ENCODE measurements around the gene METTL22.

The METTL22 gene

DNA sequence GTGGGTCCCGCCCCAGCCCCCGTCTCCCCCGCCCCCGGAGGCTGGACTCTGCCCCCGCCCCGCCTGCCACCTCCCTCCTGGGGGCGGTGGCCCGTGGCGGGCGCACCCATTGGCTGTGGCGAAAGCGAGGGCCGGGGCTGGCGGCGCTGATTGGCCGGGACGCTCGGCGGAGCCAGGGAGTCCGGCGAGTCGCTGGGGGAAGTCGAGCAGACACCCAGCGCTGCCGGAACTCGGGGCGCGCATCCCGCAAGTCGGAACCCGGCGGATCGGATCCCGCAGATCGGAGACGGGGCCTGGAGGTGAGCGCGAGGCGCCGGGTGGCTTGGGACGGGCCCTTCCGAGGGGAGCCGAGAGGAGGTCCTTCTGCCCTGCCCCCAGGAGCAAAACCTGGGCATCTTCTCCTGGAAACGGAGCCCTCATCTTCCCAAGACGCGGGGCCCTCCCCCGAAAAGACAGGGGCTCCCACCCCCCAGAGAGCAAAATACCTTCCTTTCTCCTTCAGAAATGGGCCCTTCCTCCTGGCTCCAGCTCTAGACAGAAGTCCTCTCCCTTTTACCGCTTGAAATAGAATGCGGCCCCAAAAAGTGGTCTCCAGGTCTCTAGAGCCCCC is 53.0 kb downstream of the METTL22 start, which contains the start of gene ABAT:
Gene ABAT, plus strand, starts transcription at position 205 of the 610 bp plus-strand sequence. CDS start 61,123 bp downstream, outside the sequence.
- H2AFZ ChIP-seq (ENCODE audit: low read length), result peak within 1 kb of the TSS; percentile 97
- peak within 1 kb of the TSS; percentile 88 for H3K9ac ChIP-seq (ENCODE audit: low read depth, low read length, poor library complexity)
- DNase-seq (ENCODE audit: low spot score), result peak; percentile 81
- H3K27me3 ChIP-seq (ENCODE audit: control insufficient read depth in 3 of 3, insufficient read depth in 3 of 3, low read depth in 1 of 3, low read length in 3 of 3), result peaks cover 0 to 18% (median 0%) of the 10 kb centered on the region in 3 experiments
- H3K27ac ChIP-seq (replicated peaks; ENCODE audit: low read length), result no peak within 1 kb of the TSS
- H3K23ac ChIP-seq (ENCODE audit: low read depth, low read length, poor library complexity), result no peak within 1 kb of the TSS
- no peak within 1 kb of the TSS for H3K14ac ChIP-seq (ENCODE audit: low read length)
- no peak within 1 kb of the TSS for H3K4ac ChIP-seq (ENCODE audit: low read length)
- no peaks in the 10 kb centered on the region for H3K79me1 ChIP-seq (ENCODE audit: low read depth, low read length)
- H2BK120ac ChIP-seq (ENCODE audit: low read depth, low read length), result no peak within 1 kb of the TSS
- peak within 1 kb of the TSS; percentile 95 for H3K18ac ChIP-seq (ENCODE audit: low read length)
- H4K8ac ChIP-seq (ENCODE audit: low read depth, low read length), result no peak within 1 kb of the TSS
- H3K4me3 ChIP-seq (ENCODE audit: low read length in 2 of 2), result peak within 1 kb of the TSS; percentile 83 to 85
- peak within 1 kb of the TSS; percentile 72 for H2BK15ac ChIP-seq (ENCODE audit: low read length)
- H3K4me1 ChIP-seq (ENCODE audit: control insufficient read depth in 2 of 2, insufficient read depth in 1 of 2, low read depth in 1 of 2, low read length in 2 of 2), result peaks cover 1 to 20% of the 10 kb centered on the region in 2 donors
- H3K4me2 ChIP-seq (ENCODE audit: insufficient read depth, low read length, poor library complexity, severe bottlenecking), result peak within 1 kb of the TSS; percentile 97
- WGBS, 2 donors (ENCODE audit: extremely low coverage in 2 of 2, insufficient read length in 2 of 2, insufficient replicate concordance in 1 of 2), result no CpG with 5 or more reads among the region's 49 CpGs
- H2BK5ac ChIP-seq (ENCODE audit: low read length), result peak within 1 kb of the TSS; percentile 11
- no peak within 1 kb of the TSS for H4K91ac ChIP-seq (ENCODE audit: low read depth, low read length, poor library complexity)
- H3K9me3 ChIP-seq (replicated peaks in 1 of 2; ENCODE audit: control insufficient read depth in 2 of 2, insufficient read depth in 1 of 2, low read depth in 1 of 2, low read length in 2 of 2), result peaks cover 0 to 7% of the 10 kb centered on the region in 2 donors
- no peak within 1 kb of the TSS for H2BK12ac ChIP-seq (ENCODE audit: low read length)
- no peak within 1 kb of the TSS for H2AK5ac ChIP-seq (ENCODE audit: low read depth, low read length)
- H3K36me3 ChIP-seq (replicated peaks in 1 of 2; ENCODE audit: control insufficient read depth in 2 of 2, insufficient read depth in 2 of 2, low read length in 2 of 2), result no peaks in the 10 kb centered on the region

DNA sequence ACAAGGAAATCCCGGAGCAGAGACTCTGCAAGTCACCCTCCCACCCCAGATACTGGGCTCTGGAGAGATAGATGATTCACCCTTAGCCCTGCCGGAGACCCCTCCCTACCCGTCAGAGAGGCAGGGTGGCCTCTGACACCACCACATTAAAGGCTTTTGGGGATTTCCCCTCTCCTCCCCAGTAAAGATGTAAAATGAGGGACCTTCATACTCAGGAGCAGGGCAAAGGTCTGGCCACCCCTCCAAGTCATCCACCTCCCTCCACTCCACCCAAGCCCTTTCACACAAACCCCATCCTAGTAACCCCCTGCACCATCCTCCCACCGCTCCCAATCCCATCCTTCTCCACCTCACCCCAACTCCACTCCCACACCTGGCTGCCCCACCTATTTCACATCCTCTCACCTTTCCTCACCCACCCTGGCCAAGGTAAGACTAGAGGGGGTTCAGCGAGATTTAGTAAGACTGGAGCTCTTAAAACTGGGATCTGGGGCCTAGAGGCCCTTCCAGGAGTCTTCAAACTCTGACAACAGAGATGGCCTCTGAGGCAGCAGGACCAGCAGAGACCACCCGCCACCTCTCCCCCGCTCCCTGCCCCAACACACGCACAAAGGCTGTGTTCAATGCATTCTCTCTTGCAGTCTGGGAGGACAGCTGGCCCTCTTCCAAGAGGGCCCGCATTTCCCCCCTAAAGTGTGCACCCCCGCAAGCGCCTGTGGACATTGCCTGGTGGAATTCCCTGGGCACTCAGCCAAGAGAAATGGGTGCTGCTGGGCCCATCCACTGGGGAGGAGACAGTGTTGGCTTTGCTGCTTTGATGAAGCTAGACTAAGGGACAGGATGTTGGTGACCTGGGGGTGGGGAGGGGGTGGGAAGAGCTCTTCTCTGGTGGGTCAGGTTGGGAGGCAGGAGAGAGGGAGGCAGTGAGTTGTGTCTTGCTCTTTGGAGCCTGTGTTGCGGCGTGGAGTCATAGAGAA is 54.0 kb downstream of the METTL22 start:
- Histone ChIP-seq H3K9ac (ENCODE audit: low read depth, low read length, poor library complexity) (no peak overlapping the region), H3K4me1 (ENCODE audit: control insufficient read depth in 2 of 2, insufficient read depth in 1 of 2, low read depth in 1 of 2, low read length in 2 of 2) (peaks cover 1 to 17% of the 10 kb centered on the region in 2 donors), H3K4ac (ENCODE audit: low read length) (no peak overlapping the region), H3K14ac (ENCODE audit: low read length) (no peak overlapping the region), H2BK15ac (ENCODE audit: low read length) (no peak overlapping the region), H2BK120ac (ENCODE audit: low read depth, low read length) (no peak overlapping the region), H4K91ac (ENCODE audit: low read depth, low read length, poor library complexity) (no peak overlapping the region), H3K23ac (ENCODE audit: low read depth, low read length, poor library complexity) (no peak overlapping the region), H3K36me3 (replicated peaks in 1 of 2; ENCODE audit: control insufficient read depth in 2 of 2, insufficient read depth in 2 of 2, low read length in 2 of 2) (no peaks in the 10 kb centered on the region), H2BK5ac (ENCODE audit: low read length) (peak overlapping the region; percentile 11), H3K4me2 (ENCODE audit: insufficient read depth, low read length, poor library complexity, severe bottlenecking) (peak overlapping the region; percentile 97), H3K79me1 (ENCODE audit: low read depth, low read length) (no peaks in the 10 kb centered on the region), H2AK5ac (ENCODE audit: low read depth, low read length) (no peak overlapping the region), H3K9me3 (replicated peaks in 1 of 2; ENCODE audit: control insufficient read depth in 2 of 2, insufficient read depth in 1 of 2, low read depth in 1 of 2, low read length in 2 of 2) (peaks cover 0 to 13% of the 10 kb centered on the region in 2 donors), H4K8ac (ENCODE audit: low read depth, low read length) (no peak overlapping the region), H3K4me3 (ENCODE audit: low read length in 2 of 2) (peak overlapping the region in 1 of 2 donors; percentile 85), H3K27me3 (ENCODE audit: control insufficient read depth in 3 of 3, insufficient read depth in 3 of 3, low read depth in 1 of 3, low read length in 3 of 3) (peaks cover 0 to 18% (median 0%) of the 10 kb centered on the region in 3 experiments), H2BK12ac (ENCODE audit: low read length) (no peak overlapping the region), H3K18ac (ENCODE audit: low read length) (no peak overlapping the region), H3K27ac (replicated peaks; ENCODE audit: low read length) (no peak overlapping the region), H2AFZ (ENCODE audit: low read length) (peak overlapping the region; percentile 97)
- WGBS, 2 donors (ENCODE audit: extremely low coverage in 2 of 2, insufficient read length in 2 of 2, insufficient replicate concordance in 1 of 2), result 100% methylated on average over 1 of the region's 13 CpGs; no CpG with 5 or more reads in 1 of the 2 donors
- no peak for DNase-seq (ENCODE audit: low spot score)

GRCh38 chr16:8676160-8676547 is 54.7 kb downstream of the METTL22 start:
- H3K27me3 ChIP-seq (ENCODE audit: control insufficient read depth in 3 of 3, insufficient read depth in 3 of 3, low read depth in 1 of 3, low read length in 3 of 3), result peaks cover 0 to 18% (median 0%) of the 10 kb centered on the region in 3 experiments
- H2AFZ ChIP-seq (ENCODE audit: low read length), result no peak overlapping the region
- no CpG with 5 or more reads among the region's 5 CpGs for WGBS, 2 donors (ENCODE audit: extremely low coverage in 2 of 2, insufficient read length in 2 of 2, insufficient replicate concordance in 1 of 2)
- H3K79me1 ChIP-seq (ENCODE audit: low read depth, low read length), result no peaks in the 10 kb centered on the region
- no peak overlapping the region for H2BK15ac ChIP-seq (ENCODE audit: low read length)
- no peak overlapping the region for H2BK5ac ChIP-seq (ENCODE audit: low read length)
- no peak overlapping the region for H2BK120ac ChIP-seq (ENCODE audit: low read depth, low read length)
- H3K27ac ChIP-seq (replicated peaks; ENCODE audit: low read length), result no peak overlapping the region
- peaks cover 1 to 15% of the 10 kb centered on the region in 2 donors for H3K4me1 ChIP-seq (ENCODE audit: control insufficient read depth in 2 of 2, insufficient read depth in 1 of 2, low read depth in 1 of 2, low read length in 2 of 2)
- H3K36me3 ChIP-seq (replicated peaks in 1 of 2; ENCODE audit: control insufficient read depth in 2 of 2, insufficient read depth in 2 of 2, low read length in 2 of 2), result no peaks in the 10 kb centered on the region
- H3K9ac ChIP-seq (ENCODE audit: low read depth, low read length, poor library complexity), result no peak overlapping the region
- H3K4me2 ChIP-seq (ENCODE audit: insufficient read depth, low read length, poor library complexity, severe bottlenecking), result no peak overlapping the region
- H2AK5ac ChIP-seq (ENCODE audit: low read depth, low read length), result no peak overlapping the region
- no peak overlapping the region for H2BK12ac ChIP-seq (ENCODE audit: low read length)
- H3K9me3 ChIP-seq (replicated peaks in 1 of 2; ENCODE audit: control insufficient read depth in 2 of 2, insufficient read depth in 1 of 2, low read depth in 1 of 2, low read length in 2 of 2), result peaks cover 0 to 13% of the 10 kb centered on the region in 2 donors
- H3K4ac ChIP-seq (ENCODE audit: low read length), result no peak overlapping the region
- H4K8ac ChIP-seq (ENCODE audit: low read depth, low read length), result no peak overlapping the region
- no peak for DNase-seq (ENCODE audit: low spot score)
- H3K14ac ChIP-seq (ENCODE audit: low read length), result no peak overlapping the region
- no peak overlapping the region for H3K23ac ChIP-seq (ENCODE audit: low read depth, low read length, poor library complexity)
- H4K91ac ChIP-seq (ENCODE audit: low read depth, low read length, poor library complexity), result no peak overlapping the region
- no peak overlapping the region for H3K18ac ChIP-seq (ENCODE audit: low read length)
- no peak overlapping the region for H3K4me3 ChIP-seq (ENCODE audit: low read length in 2 of 2)

Data from neuronal stem cell (in vitro differentiated cells).